ENCODE measurements around the gene HNRNPUL1. TPM values are rescaled to one million over a fixed set of nuclear protein-coding genes. Genes with fewer than 3 reads are reported as not detected.

Gene HNRNPUL1
- total and polyA plus RNA-seq, 2 donors (not counting 3 experiments of a cell fraction or from before 2014, with no cell fraction given): 83.2 to 261 TPM

DNA sequence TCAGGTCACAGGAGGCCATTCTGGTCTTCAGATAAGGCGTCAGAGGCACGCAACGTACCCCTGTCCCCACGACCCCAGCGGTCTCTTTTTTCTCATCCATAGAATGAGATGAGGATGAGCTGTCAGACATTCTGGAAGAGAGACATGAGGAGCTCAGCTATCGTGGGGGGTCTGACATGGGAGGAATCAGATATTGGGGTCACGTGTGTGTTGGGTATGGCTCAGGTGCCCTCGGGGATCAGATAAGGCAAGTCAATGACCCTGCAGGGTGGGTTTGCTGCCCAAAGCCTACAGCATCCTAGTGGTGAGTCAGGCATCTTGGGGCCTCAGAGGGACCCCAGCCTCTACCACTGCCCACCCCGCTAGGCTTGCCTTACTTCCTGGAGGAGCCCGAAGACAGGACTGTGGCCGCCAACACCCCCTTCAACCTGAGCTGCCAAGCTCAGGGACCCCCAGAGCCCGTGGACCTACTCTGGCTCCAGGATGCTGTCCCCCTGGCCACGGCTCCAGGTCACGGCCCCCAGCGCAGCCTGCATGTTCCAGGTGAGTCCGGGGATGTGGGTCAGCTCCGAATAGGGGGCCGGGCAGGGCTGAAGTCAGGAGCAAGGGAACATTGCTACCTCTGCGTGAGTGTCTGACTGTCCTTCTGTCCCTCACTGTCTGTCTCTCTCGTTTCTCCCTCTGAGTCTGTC lies 42.5 kb upstream of the HNRNPUL1 start:
- ChIA-PET CTCF (interaction anchor here (3.8 to 5.4 kb wide), 2 partner anchors 17 to 41 kb away, joined by 24 to 50 read pairs; no protein-coding TSS in a partner anchor), POLR2A (interaction anchor here (1.3 kb wide), 1 partner anchor 36 kb away, joined by 3 read pairs; no protein-coding TSS in a partner anchor)
- FAIRE-seq (no peak), DNase-seq (ENCODE audit: low read depth, low spot score) (no peak)
- Histone ChIP-seq H3K4me3 (replicated peaks in 1 of 3; ENCODE audit: insufficient read depth in 1 of 3, low read depth in 1 of 3, low read length in 3 of 3) (no peak overlapping the region), H3K4me1 (ENCODE audit: control insufficient read depth, extremely low read depth, insufficient read depth, low read length) (peaks cover 53% of the 10 kb centered on the region), H3K36me3 (ENCODE audit: control insufficient read depth in 2 of 2, extremely low read depth in 1 of 2, insufficient read depth in 2 of 2, low read length in 2 of 2) (peaks cover 2 to 6% of the 10 kb centered on the region in 2 experiments), H3K9ac (replicated peaks; ENCODE audit: extremely low read depth, insufficient read depth, low read length) (peak overlapping the region; percentile 21), H4K20me1 (replicated peaks; ENCODE audit: control insufficient read depth, extremely low read depth, insufficient read depth, low read length) (no peaks in the 10 kb centered on the region), H3K9me3 (replicated peaks; ENCODE audit: control insufficient read depth, insufficient read depth, low read length) (no peaks in the 10 kb centered on the region), H2AFZ (ENCODE audit: low read depth, low read length) (no peak overlapping the region), H3K4me2 (ENCODE audit: insufficient read depth, low read length) (peak overlapping the region; percentile 86), H3K9me1 (replicated peaks; ENCODE audit: control insufficient read depth, extremely low read depth, insufficient read depth, low read length) (no peaks in the 10 kb centered on the region), H3K27me3 (ENCODE audit: control insufficient read depth in 2 of 2, insufficient read depth in 2 of 2, low read length in 2 of 2) (no peaks in the 10 kb centered on the region), H3K79me2 (ENCODE audit: control insufficient read depth, insufficient read depth, low read length) (peaks cover 55% of the 10 kb centered on the region), H3K27ac (ENCODE audit: insufficient read depth, low read depth, low read length) (peak overlapping the region; percentile 73)
- no TSS peak for BruUV-seq (replicated peaks)
- no peak for TF ChIP-seq JUN (IDR thresholded peaks at IDR 0.05; ENCODE audit: borderline replicate concordance, insufficient read depth, insufficient read length, low read depth)
- no peak for TF ChIP-seq MYC (IDR thresholded peaks at IDR 0.05; ENCODE audit: low read depth, low read length)
- peak; percentile 48 for TF ChIP-seq POLR2A (IDR thresholded peaks at IDR 0.05; ENCODE audit: low read depth, low read length)
- dilution Hi-C loops (cut with MboI; ENCODE audit: extremely low pct_ligation_motif_present, low sequenced_read_pairs) (no loop called here), intact Hi-C loops (cut with micrococcal nuclease) (loop anchor here (2.0 to 5.0 kb wide), 3 partner anchors 17 to 101 kb away; no protein-coding TSS in a partner anchor)

GRCh38 chr19:41222240-41222639 lies 41.9 kb upstream of the HNRNPUL1 start:
- dilution Hi-C loops (cut with MboI; ENCODE audit: extremely low pct_ligation_motif_present, low sequenced_read_pairs) (no loop called here), intact Hi-C loops (cut with micrococcal nuclease) (loop anchor here (2.0 to 5.0 kb wide), 3 partner anchors 17 to 100 kb away; no protein-coding TSS in a partner anchor)
- Histone ChIP-seq H3K79me2 (ENCODE audit: control insufficient read depth, insufficient read depth, low read length) (peaks cover 60% of the 10 kb centered on the region), H3K4me2 (ENCODE audit: insufficient read depth, low read length) (peak overlapping the region; percentile 86), H3K4me1 (ENCODE audit: control insufficient read depth, extremely low read depth, insufficient read depth, low read length) (peaks cover 58% of the 10 kb centered on the region), H3K36me3 (ENCODE audit: control insufficient read depth in 2 of 2, extremely low read depth in 1 of 2, insufficient read depth in 2 of 2, low read length in 2 of 2) (peaks cover 2 to 6% of the 10 kb centered on the region in 2 experiments), H3K9ac (replicated peaks; ENCODE audit: extremely low read depth, insufficient read depth, low read length) (peak overlapping the region; percentile 21), H3K4me3 (replicated peaks in 1 of 3; ENCODE audit: insufficient read depth in 1 of 3, low read depth in 1 of 3, low read length in 3 of 3) (no peak overlapping the region), H3K9me1 (replicated peaks; ENCODE audit: control insufficient read depth, extremely low read depth, insufficient read depth, low read length) (no peaks in the 10 kb centered on the region), H3K9me3 (replicated peaks; ENCODE audit: control insufficient read depth, insufficient read depth, low read length) (no peaks in the 10 kb centered on the region), H4K20me1 (replicated peaks; ENCODE audit: control insufficient read depth, extremely low read depth, insufficient read depth, low read length) (no peaks in the 10 kb centered on the region), H2AFZ (ENCODE audit: low read depth, low read length) (no peak overlapping the region), H3K27ac (ENCODE audit: insufficient read depth, low read depth, low read length) (peak overlapping the region; percentile 65), H3K27me3 (ENCODE audit: control insufficient read depth in 2 of 2, insufficient read depth in 2 of 2, low read length in 2 of 2) (no peaks in the 10 kb centered on the region)
- no TSS peak for BruUV-seq (replicated peaks)
- peak; percentile 61 for FAIRE-seq
- POLR2A ChIA-PET: interaction anchor here (0.7 to 1.3 kb wide), 2 partner anchors 35 to 126 kb away, joined by 3 to 7 read pairs; no protein-coding TSS in a partner anchor
- CTCF ChIA-PET: interaction anchor here (3.8 to 5.4 kb wide), 2 partner anchors 18 to 40 kb away, joined by 24 to 50 read pairs; no protein-coding TSS in a partner anchor
- no peak for DNase-seq (ENCODE audit: low read depth, low spot score)
- no peak for TF ChIP-seq JUN (IDR thresholded peaks at IDR 0.05; ENCODE audit: borderline replicate concordance, insufficient read depth, insufficient read length, low read depth)
- TF ChIP-seq, protein P1, sequence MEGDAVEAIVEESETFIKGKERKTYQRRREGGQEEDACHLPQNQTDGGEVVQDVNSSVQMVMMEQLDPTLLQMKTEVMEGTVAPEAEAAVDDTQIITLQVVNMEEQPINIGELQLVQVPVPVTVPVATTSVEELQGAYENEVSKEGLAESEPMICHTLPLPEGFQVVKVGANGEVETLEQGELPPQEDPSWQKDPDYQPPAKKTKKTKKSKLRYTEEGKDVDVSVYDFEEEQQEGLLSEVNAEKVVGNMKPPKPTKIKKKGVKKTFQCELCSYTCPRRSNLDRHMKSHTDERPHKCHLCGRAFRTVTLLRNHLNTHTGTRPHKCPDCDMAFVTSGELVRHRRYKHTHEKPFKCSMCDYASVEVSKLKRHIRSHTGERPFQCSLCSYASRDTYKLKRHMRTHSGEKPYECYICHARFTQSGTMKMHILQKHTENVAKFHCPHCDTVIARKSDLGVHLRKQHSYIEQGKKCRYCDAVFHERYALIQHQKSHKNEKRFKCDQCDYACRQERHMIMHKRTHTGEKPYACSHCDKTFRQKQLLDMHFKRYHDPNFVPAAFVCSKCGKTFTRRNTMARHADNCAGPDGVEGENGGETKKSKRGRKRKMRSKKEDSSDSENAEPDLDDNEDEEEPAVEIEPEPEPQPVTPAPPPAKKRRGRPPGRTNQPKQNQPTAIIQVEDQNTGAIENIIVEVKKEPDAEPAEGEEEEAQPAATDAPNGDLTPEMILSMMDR (IDR thresholded peaks at IDR 0.05; ENCODE audit: extremely low read depth in 1 of 2, insufficient read depth in 1 of 2, low read depth in 1 of 2, low read length in 2 of 2): no peak
- TF ChIP-seq GATA2 (IDR thresholded peaks at IDR 0.05; ENCODE audit: insufficient read depth, insufficient read length, low read depth, low read length): no peak
- TF ChIP-seq FOS (IDR thresholded peaks at IDR 0.05; ENCODE audit: borderline replicate concordance, insufficient read depth, low read length): no peak
- no peak for TF ChIP-seq MAX (IDR thresholded peaks at IDR 0.05; ENCODE audit: insufficient read depth, insufficient read length)
- TF ChIP-seq MYC (IDR thresholded peaks at IDR 0.05; ENCODE audit: low read depth, low read length): no peak
- TF ChIP-seq EZH2 (IDR thresholded peaks at IDR 0.05; ENCODE audit: borderline replicate concordance, low read depth, low read length, severe bottlenecking): no peak

Data from endothelial cell of umbilical vein (primary cell).